Upper lobe of left lung (tissue), 4 donors: ENCODE measurements around the gene FBXO5.

Experiments
- CTCF ChIP-seq, 6 experiments: fragments of 450-650 bp in 4 of 6; fragments of 200-600 bp in 2 of 6; sonication (generic) in 2 of 6; IDR thresholded peaks; one replicate each; pipeline ENCODE4 v1.5.1; 2016 to 2019; ENCODE audit warnings: antibody characterized with exemption in 6 of 6
- EP300 ChIP-seq, 4 donors: sonication (generic); formaldehyde crosslinking; IDR thresholded peaks; one replicate each; pipeline ENCODE4 v1.5.1; 2017; ENCODE audit warnings: antibody characterized with exemption in 4 of 4, control low read depth in 2 of 4

GRCh38 chr6:152993431-152993830, 10.6 kb upstream of the FBXO5 start:
- TF ChIP-seq CTCF (IDR thresholded peaks at IDR 0.05), result no peak
- TF ChIP-seq EP300 (IDR thresholded peaks at IDR 0.05), result no peak
